ENCODE results near the gene ARHGEF4. TPM values are rescaled to one million over a fixed set of nuclear protein-coding genes. Genes with fewer than 3 reads are reported as not detected.

Gene ARHGEF4
- total RNA-seq, 4 donors from 2014 or later = 23.7 to 51.5 (median 37.1) TPM

DNA sequence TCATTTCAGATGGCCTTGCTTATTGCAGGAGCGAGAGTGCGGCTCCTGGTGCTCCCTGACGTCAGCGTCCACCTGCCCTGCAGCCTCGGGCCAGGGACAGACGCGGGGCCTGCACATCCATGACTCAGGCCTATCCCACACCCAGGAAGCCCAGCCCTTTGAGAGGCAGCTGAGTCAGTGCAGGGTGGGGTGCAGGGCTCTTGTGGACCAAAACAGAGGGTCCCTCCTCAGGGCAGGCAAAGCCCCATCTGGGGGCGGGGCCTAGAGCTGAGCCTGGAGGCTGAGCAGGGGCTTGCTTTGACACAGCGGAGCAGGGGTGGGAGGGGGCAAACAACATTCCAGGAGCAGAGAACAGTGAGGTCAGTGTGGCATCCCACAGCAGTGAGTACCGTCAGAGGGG is 7.7 kb upstream of the ARHGEF4 start:
- no peak overlapping the region for H3K27ac ChIP-seq (replicated peaks in 1 of 4)
- WGBS = 91% methylated on average over 10 of the region's 10 CpGs

GRCh38 chr2:130830538-130830937 is 6.2 kb upstream of the ARHGEF4 start:
- Histone ChIP-seq H3K27me3 (peaks cover 0 to 39% (median 0%) of the 10 kb centered on the region in 4 donors), H3K36me3 (no peaks in the 10 kb centered on the region), H3K27ac (replicated peaks in 1 of 4) (no peak overlapping the region), H3K4me1 (no peaks in the 10 kb centered on the region), H3K9me3 (no peaks in the 10 kb centered on the region), H3K4me3 (no peak overlapping the region)
- intact Hi-C loops (cut with DNase I) = no loop called here
- DNase-seq (ENCODE audit: extremely low spot score) = no peak
- WGBS = 69% methylated on average over 2 of the region's 2 CpGs
- no peak for TF ChIP-seq POLR2AphosphoS5 (IDR thresholded peaks at IDR 0.05)
- TF ChIP-seq EP300 (IDR thresholded peaks at IDR 0.05) = no peak
- TF ChIP-seq POLR2A (IDR thresholded peaks at IDR 0.05; ENCODE audit: low read depth) = no peak
- TF ChIP-seq CTCF (IDR thresholded peaks at IDR 0.05) = no peak

More for the DNA sequence above, 7.7 kb upstream of the ARHGEF4 start:
- Histone ChIP-seq H3K27me3 (peaks cover 0 to 23% (median 0%) of the 10 kb centered on the region in 4 donors), H3K4me1 (peaks cover 0 to 3% (median 0%) of the 10 kb centered on the region in 4 donors), H3K9me3 (no peaks in the 10 kb centered on the region), H3K4me3 (no peak overlapping the region), H3K36me3 (no peaks in the 10 kb centered on the region)
- no peak for DNase-seq (ENCODE audit: extremely low spot score)
- TF ChIP-seq EP300 (IDR thresholded peaks at IDR 0.05) = no peak
- TF ChIP-seq CTCF (IDR thresholded peaks at IDR 0.05) = no peak
- TF ChIP-seq POLR2A (IDR thresholded peaks at IDR 0.05; ENCODE audit: low read depth) = no peak
- TF ChIP-seq POLR2AphosphoS5 (IDR thresholded peaks at IDR 0.05) = no peak
- intact Hi-C loops (cut with DNase I) = no loop called here

GRCh38 chr2:130831356-130831755 is 5.4 kb upstream of the ARHGEF4 start:
- Histone ChIP-seq H3K27me3 (peaks cover 0 to 47% (median under 1%) of the 10 kb centered on the region in 4 donors), H3K36me3 (no peaks in the 10 kb centered on the region), H3K27ac (replicated peaks in 1 of 4) (no peak overlapping the region), H3K4me1 (peaks cover 0 to under 1% (median under 1%) of the 10 kb centered on the region in 4 donors), H3K4me3 (no peak overlapping the region), H3K9me3 (no peaks in the 10 kb centered on the region)
- intact Hi-C loops (cut with DNase I) = no loop called here
- TF ChIP-seq CTCF (IDR thresholded peaks at IDR 0.05) (no peak), POLR2AphosphoS5 (IDR thresholded peaks at IDR 0.05) (no peak), POLR2A (IDR thresholded peaks at IDR 0.05; ENCODE audit: low read depth) (no peak), EP300 (IDR thresholded peaks at IDR 0.05) (no peak)
- DNase-seq (ENCODE audit: extremely low spot score) = no peak
- 88% methylated on average over 5 of the region's 6 CpGs for WGBS

GRCh38 chr2:130832296-130832940 is 4.3 kb upstream of the ARHGEF4 start:
- H3K27me3 ChIP-seq = peaks cover 0 to 57% (median 9%) of the 10 kb centered on the region in 4 donors
- 85% methylated on average over 12 of the region's 12 CpGs for WGBS
- peaks cover 0 to 11% (median 10%) of the 10 kb centered on the region in 4 donors for H3K4me1 ChIP-seq
- no peak for DNase-seq (ENCODE audit: extremely low spot score)
- TF ChIP-seq POLR2AphosphoS5 (IDR thresholded peaks at IDR 0.05) (no peak), EP300 (IDR thresholded peaks at IDR 0.05) (no peak), POLR2A (IDR thresholded peaks at IDR 0.05; ENCODE audit: low read depth) (no peak), CTCF (IDR thresholded peaks at IDR 0.05) (no peak)
- no peaks in the 10 kb centered on the region for H3K36me3 ChIP-seq
- H3K27ac ChIP-seq (replicated peaks in 1 of 4) = no peak overlapping the region
- intact Hi-C loops (cut with DNase I) = no loop called here
- H3K9me3 ChIP-seq = no peaks in the 10 kb centered on the region
- no peak overlapping the region for H3K4me3 ChIP-seq
